HG03354 (cell line): Measurements from ENCODE around the gene CLIC5.

ENCODE experiments used
- ATAC-seq: cut with Tn5 transposase; IDR thresholded peaks from one replicate; pipeline ENCODE4 v1.9.1; 2021; ENCODE audit warnings: mild to moderate bottlenecking; ENCODE audit not compliant: unreplicated experiment, poor library complexity, severe bottlenecking

The CLIC5 gene

DNA sequence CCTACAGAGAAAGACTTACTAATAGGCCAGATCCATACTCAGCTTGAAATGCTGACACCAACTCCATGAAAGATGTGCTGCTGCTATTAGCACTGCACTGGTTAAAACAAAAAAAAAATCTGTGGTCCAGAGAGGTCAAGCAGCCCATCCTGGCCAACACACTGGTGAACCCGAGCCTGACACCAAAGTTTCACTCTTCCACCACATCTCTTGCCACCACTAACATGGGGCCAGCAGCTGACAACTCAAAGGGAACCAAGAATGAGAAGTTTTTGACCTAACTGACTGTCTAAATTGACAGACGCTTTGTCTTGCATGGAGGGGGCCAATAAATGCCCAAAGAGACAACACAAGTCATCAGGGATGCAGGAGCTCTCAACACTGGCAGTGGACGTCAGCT is 5.4 kb downstream of the CLIC5 start:
- ATAC-seq: no peak

GRCh38 chr6:46002264-46002663 is 13.4 kb downstream of the CLIC5 start:
- no peak for ATAC-seq

DNA sequence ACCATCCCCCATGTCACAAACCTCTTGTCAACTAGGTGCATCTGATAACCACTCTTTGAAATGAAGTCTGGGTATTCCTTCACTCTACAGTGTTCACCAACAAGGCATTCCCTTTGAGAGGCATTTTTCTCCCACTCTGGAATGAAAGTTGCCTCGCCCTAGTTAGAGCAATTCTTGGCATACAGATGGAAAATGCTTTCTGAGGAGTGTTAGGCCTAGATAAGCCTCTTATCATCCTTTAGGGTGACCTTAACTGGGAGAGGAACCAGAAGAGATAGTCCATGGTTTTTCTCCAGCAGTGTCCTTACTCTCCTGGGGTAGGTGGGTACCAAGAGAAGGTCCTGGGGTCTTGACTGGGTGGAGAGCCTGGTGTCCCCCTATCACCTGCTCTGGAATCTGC is 14.8 kb downstream of the CLIC5 start:
- ATAC-seq: no peak

- ATAC-seq: no peak
Observed at GRCh38 chr6:45998524-45998923, 17.1 kb downstream of the CLIC5 start.

DNA sequence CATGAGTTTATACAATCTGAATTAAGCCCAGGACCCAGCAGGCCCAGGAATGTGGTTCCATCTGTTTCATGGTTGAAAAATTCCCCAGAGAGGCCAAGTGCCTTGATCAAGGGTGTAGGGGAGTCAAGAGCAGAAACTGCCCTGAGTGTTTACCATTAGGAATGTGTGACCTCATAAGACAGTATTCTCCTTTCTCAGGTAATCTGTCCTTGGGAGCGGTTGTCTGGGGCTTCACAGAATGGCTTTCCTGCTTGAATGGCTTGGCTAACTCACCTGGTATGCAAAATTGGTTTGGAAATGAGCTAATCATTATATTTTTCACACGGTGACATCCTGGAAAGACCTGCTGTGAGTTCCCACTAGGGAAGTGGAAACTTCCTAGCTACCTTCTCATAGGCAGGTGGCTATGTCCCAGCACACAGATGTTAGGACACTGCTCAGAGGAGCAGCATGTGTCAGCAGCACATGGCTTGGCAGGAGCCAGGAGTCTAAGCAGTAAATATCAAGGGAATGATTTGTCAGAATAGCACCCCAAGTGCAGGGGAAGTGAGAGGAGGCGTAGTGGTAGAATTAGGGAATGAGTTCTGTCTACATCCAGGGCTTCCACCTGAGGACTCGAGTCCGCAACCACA is 17.7 kb downstream of the CLIC5 start:
- ATAC-seq: no peak

GRCh38 chr6:45991189-45991588 is 24.5 kb downstream of the CLIC5 start:
- no peak for ATAC-seq

DNA sequence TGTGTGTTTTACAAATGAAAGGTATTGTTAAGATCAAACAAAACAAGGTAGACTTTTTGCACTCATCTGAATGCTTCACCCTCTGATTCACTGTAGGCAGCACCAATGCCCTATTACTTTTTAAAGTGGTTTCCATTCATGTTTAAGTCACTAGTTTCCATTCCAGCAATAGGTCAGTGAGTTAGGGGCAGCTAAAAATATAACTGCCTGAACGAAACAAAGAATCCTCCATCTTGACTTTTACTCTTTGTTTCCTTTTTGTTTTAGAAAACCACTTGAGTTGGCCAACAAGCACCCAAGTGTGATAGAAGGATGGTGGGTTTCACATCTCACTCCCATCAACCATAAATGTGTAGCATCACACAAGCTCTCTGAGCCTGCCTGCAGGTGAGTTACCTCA is 25.5 kb downstream of the CLIC5 start:
- ATAC-seq: peak; percentile 83

DNA sequence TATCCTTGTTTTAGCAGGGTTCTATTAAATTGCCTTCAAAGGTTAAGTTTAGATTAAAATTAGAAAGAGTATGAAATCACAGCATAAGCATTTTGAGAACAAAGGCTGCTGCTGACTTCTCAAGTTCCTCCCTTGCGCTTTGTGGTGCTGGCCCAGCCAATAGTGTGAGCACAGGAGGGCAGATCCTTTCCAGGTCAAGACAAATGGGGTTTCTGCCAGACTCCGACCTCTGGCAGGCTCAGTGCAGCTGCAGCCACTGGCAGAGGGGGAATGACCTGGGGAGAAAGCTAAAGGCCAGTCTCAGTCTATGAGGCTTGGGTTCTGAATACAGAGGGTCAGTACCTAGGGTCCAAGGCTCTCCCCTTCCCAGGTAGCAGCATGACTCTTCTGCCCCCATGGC is 27.0 kb downstream of the CLIC5 start:
- ATAC-seq: no peak

DNA sequence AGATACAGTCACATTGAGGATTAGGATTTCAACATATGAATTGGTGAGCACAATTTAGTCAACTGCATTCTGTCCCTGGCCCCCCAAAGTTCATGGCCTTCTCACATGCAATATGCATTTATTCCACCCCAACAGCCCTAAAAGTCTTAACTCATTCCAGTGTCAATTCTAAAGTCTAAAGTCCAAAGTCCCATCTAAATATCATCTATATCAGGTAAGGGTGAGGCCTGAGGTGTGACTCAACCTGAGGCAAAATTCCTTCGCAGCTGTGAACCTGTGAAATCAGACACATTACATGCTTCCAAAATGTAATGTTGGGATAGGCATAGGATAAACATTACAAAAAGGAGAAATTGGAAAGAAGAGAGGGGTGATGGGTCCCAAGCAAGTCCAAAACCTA is 27.8 kb downstream of the CLIC5 start:
- no peak for ATAC-seq

DNA sequence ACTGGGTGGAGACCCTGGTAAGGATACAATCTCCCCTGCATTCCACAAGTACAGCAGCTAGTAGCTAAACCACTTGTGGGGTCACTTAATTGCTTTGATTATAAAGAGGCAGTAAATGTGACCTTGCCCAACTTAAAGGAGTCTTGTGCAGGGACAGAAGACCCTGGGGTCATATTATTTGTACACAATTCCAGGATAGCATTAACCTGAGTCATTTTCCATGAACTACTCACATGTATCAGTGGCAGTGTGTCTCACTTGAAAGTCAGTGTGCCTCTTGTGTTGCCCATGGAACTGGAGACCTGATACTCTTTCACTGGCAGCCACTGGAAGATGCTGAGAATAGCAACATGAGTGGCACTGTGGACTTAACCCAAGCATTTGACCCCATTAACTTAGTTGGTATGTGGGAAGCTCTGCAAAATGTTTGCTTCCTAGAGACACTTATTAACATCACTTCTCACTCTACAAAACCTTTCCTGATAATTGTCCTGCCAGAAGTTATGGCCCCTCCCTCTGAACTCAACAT is 28.9 kb downstream of the CLIC5 start:
- ATAC-seq: no peak

DNA sequence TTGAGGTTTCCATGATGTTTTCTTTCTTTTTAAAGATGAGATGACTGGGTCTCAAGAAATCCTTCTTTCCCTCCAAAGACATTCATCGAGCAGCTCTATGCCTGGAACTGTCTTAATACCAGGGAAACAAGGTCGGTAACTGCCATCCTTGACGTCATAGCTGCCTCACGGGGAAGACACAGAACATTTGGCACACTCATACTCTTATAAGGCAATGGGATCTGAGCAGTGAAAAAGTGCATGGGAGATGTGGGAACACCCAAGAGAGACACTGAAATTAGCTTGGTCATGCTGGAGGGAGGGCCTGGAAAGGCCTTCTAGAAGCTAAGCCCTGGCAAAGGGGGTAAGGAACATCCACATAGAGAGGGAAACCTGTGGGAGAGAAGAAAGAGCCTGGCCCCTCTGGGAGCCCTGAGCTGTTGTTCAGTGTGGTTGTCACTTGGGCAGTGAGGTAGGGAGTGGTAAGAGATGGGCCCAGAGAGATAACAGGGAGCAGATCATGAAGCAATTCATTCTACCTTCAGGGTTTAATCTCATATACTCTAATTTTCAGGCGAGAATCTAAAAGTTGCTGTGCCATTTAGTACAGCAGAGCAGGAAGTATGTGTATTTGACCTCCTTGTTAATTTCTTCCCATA is 30.8 kb downstream of the CLIC5 start:
- ATAC-seq: no peak

DNA sequence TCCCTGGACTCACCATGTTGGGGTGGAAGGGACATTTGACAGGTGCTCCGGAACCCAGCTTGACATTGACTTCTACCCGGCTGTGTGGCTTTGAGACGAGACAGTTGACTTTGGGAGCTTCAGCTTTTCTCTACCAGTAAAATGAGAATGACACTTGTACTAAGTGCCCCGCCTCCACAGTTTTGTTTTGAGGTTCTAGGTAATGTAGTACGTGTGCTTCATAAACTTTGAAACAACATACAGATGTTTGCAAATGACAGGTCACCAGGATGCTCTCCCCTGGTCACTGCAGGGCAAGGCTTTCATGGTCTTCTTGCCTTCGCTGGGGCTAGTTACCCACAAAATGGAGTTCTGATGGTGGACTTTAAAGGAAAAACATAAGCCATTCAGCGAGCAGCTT is 31.3 kb downstream of the CLIC5 start:
- no peak for ATAC-seq

GRCh38 chr6:45983062-45983461 is 32.6 kb downstream of the CLIC5 start:
- no peak for ATAC-seq

DNA sequence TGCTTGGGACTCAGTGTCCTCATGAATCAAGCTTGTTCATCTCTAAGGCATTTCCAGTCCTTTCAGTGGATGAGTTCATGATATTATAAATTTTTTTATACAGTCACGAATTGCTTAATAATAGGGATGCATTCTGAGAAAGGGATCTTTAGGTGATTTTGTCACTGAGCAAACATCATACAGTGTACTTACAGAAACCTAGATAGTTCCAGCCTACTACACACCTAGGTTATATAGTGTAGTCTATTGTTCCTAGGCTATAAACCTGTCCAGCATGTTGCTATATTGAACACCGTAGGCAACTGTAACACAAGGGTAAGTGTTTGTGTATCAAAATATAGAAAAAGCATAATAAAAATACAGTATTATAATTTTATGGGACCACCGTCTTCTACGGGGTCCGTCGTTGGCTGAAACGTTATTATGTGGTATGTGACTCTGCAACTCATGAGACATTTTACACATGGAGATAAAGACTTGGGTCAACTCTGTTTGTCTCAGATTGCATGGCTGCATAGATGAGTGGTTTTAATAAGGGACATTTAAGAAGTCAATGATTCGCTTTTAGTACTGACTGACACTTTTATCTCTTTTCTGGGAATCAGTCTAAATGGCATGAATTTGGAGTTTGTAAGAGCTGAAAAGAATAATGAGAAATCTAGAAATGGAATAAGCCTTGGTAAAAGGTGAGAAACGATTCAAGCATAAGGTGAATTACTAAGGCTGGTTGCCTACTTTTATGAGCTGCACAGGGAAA is 33.2 kb downstream of the CLIC5 start:
- no peak for ATAC-seq

- no peak for ATAC-seq
Observed at GRCh38 chr6:45981046-45981445, 34.6 kb downstream of the CLIC5 start.

- no peak for ATAC-seq
Observed at GRCh38 chr6:45979311-45979710, 36.3 kb downstream of the CLIC5 start.

DNA sequence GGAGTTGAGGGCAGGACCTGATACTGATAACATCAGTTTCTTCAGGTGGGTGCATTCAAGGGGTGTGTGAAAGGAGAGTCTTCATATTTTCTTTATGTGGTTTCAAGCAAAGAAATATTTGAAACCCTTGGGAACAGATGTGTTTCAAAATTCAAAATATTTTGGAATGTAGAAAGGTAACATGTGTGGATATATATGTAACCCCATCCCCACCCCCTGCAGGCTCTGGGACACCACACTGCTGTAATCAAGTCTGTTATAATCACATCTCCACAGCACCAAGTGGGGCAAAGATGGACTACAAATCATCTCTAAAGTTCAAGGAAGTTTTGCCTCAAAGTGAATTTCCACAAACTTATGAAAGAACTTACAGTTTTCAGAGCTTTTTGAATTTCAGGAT is 41.1 kb downstream of the CLIC5 start:
- no peak for ATAC-seq

DNA sequence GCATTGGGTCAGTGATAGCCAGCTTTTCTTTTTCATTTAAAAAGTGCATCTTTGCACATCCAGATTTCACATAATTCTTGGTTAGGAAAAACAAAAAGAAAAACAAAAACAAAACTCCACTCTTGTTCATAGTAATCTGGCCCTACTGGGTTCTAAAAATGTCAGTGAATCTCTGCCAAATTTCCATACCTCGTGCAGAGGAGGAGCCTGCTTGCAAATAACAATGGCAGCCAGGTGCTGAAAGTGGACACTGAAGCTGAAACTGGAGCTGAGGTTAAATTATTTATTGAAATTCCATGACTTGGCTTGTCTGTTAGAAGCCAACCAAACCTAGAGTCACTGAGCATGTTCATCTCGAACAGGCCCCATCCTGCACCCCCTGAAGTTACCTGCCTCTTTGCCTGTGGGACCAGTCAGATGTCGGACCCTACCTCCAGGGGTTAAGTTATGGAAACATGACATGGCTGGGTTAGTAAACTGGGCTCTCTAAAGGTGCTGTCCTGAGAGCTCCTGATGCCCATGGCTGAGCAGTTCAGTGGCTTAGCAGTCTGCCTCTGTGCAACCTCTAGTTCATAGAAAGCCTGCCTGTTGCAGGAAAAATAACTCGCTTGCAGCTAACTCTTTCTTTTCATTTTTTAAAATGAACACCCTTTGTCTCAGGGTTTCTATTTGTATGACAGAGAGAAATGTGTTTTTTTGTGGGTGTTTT is 42.7 kb downstream of the CLIC5 start:
- ATAC-seq: no peak

DNA sequence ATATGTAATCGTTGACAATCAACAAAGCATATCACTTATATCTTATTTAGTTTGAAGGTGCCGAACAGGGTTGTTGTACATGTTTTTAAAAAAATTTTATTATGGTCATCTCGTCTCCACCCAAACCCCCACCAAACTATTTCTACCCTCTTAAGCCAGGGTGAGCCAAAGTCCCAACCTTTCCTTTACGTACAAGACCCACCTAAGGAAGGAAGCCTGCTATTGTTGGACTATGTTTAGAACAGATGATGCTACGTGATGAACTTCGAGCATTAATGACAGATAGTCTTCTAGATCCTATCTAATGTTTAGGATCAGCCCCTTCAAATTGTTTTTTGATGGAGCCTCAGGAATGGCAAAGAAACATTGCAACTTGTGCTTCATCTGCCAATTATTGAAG is 44.4 kb downstream of the CLIC5 start:
- no peak for ATAC-seq

- no peak for ATAC-seq
Observed at GRCh38 chr6:45970326-45970725, 45.3 kb downstream of the CLIC5 start.
